SK-N-SH (cell line): ENCODE data around the gene PCSK5.

Experiments
- FOSL2 ChIP-seq: IDR thresholded peaks from 2 replicates; pipeline ENCODE4 v1.4.0; 2012; ENCODE audit warnings: low read depth, mild to moderate bottlenecking, moderate library complexity, borderline replicate concordance
- POLR2AphosphoS5 ChIP-seq: IDR thresholded peaks from 2 replicates; pipeline ENCODE4 v1.6.1; 2012; ENCODE audit warnings: low read depth, low read length
- TF ChIP-seq, protein P1 (sequence below): fragments of 200-600 bp; sonication (generic); IDR thresholded peaks from 2 replicates; pipeline ENCODE4 v1.6.1; 2017; ENCODE audit warnings: antibody characterized with exemption, mild to moderate bottlenecking, moderate library complexity
- TF ChIP-seq, protein P2 (sequence below): IDR thresholded peaks from 2 replicates; pipeline ENCODE4 v1.6.1; 2012; ENCODE audit warnings: mild to moderate bottlenecking, low read depth, low read length, moderate library complexity
- TF ChIP-seq, protein P3 (sequence below): IDR thresholded peaks from 2 replicates; pipeline ENCODE4; 2012

DNA sequence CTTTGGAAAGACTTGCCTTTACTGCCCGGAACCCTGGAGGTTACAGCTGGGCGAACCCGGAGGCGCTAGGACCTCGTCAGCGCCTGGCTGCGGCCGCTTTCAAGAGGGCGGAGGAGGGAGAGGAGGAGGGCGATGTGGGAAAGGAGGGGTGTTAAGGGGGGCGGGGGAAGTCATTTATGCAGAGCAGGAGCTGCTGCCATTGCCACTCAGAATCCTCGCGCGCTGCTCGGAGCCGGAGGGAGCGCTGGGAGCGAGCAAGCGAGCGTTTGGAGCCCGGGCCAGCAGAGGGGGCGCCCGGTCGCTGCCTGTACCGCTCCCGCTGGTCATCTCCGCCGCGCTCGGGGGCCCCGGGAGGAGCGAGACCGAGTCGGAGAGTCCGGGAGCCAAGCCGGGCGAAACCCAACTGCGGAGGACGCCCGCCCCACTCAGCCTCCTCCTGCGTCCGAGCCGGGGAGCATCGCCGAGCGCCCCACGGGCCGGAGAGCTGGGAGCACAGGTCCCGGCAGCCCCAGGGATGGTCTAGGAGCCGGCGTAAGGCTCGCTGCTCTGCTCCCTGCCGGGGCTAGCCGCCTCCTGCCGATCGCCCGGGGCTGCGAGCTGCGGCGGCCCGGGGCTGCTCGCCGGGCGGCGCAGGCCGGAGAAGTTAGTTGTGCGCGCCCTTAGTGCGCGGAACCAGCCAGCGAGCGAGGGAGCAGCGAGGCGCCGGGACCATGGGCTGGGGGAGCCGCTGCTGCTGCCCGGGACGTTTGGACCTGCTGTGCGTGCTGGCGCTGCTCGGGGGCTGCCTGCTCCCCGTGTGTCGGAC lies at the start of gene PCSK5:
- TF ChIP-seq, protein P1, sequence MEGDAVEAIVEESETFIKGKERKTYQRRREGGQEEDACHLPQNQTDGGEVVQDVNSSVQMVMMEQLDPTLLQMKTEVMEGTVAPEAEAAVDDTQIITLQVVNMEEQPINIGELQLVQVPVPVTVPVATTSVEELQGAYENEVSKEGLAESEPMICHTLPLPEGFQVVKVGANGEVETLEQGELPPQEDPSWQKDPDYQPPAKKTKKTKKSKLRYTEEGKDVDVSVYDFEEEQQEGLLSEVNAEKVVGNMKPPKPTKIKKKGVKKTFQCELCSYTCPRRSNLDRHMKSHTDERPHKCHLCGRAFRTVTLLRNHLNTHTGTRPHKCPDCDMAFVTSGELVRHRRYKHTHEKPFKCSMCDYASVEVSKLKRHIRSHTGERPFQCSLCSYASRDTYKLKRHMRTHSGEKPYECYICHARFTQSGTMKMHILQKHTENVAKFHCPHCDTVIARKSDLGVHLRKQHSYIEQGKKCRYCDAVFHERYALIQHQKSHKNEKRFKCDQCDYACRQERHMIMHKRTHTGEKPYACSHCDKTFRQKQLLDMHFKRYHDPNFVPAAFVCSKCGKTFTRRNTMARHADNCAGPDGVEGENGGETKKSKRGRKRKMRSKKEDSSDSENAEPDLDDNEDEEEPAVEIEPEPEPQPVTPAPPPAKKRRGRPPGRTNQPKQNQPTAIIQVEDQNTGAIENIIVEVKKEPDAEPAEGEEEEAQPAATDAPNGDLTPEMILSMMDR: peak; percentile 16
- TF ChIP-seq FOSL2 (no peak), POLR2AphosphoS5 (no peak)
- TF ChIP-seq, protein P2, sequence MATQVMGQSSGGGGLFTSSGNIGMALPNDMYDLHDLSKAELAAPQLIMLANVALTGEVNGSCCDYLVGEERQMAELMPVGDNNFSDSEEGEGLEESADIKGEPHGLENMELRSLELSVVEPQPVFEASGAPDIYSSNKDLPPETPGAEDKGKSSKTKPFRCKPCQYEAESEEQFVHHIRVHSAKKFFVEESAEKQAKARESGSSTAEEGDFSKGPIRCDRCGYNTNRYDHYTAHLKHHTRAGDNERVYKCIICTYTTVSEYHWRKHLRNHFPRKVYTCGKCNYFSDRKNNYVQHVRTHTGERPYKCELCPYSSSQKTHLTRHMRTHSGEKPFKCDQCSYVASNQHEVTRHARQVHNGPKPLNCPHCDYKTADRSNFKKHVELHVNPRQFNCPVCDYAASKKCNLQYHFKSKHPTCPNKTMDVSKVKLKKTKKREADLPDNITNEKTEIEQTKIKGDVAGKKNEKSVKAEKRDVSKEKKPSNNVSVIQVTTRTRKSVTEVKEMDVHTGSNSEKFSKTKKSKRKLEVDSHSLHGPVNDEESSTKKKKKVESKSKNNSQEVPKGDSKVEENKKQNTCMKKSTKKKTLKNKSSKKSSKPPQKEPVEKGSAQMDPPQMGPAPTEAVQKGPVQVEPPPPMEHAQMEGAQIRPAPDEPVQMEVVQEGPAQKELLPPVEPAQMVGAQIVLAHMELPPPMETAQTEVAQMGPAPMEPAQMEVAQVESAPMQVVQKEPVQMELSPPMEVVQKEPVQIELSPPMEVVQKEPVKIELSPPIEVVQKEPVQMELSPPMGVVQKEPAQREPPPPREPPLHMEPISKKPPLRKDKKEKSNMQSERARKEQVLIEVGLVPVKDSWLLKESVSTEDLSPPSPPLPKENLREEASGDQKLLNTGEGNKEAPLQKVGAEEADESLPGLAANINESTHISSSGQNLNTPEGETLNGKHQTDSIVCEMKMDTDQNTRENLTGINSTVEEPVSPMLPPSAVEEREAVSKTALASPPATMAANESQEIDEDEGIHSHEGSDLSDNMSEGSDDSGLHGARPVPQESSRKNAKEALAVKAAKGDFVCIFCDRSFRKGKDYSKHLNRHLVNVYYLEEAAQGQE: no peak
- TF ChIP-seq, protein P3, sequence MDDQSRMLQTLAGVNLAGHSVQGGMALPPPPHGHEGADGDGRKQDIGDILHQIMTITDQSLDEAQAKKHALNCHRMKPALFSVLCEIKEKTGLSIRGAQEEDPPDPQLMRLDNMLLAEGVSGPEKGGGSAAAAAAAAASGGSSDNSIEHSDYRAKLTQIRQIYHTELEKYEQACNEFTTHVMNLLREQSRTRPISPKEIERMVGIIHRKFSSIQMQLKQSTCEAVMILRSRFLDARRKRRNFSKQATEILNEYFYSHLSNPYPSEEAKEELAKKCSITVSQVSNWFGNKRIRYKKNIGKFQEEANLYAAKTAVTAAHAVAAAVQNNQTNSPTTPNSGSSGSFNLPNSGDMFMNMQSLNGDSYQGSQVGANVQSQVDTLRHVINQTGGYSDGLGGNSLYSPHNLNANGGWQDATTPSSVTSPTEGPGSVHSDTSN: no peak
